Astrocyte of the cerebellum (primary cell): ENCODE results near the gene FAM210B.
"Not testable (repeated sequence)": the region's sequence is repeated elsewhere in the genome, so short reads cannot be mapped to it uniquely, and the experiment has no call there.

Experiments
- DNase-seq: peaks from one replicate; pipeline ENCODE4 v3.0.0-alpha.2; 2011; ENCODE audit warnings: low read depth
- H3K4me3 ChIP-seq: 2 replicates; pipeline ENCODE4 v1.5.1; 2011; ENCODE audit warnings: mild to moderate bottlenecking, low read depth, low read length, moderate library complexity
- CTCF ChIP-seq: IDR thresholded peaks from 2 replicates; pipeline ENCODE4 v1.5.1; 2012; ENCODE audit warnings: low read length, low read depth, moderate library complexity, mild to moderate bottlenecking; ENCODE audit errors: missing control alignments
- in situ Hi-C: cut with HindIII; loops from 2 replicates; pipeline ENCODE4 v1.10.0; 2017; ENCODE audit warnings: low sequenced_read_pairs

FAM210B gene

GRCh38 chr20:56388882-56389281, 30.1 kb downstream of the FAM210B start:
- TF ChIP-seq CTCF = no peak
- DNase-seq = no peak
- in situ Hi-C loops = no loop called here
- H3K4me3 ChIP-seq = no peak overlapping the region

- no peak for DNase-seq
- in situ Hi-C loops = no loop called here
- TF ChIP-seq CTCF = no peak
- no peak overlapping the region for H3K4me3 ChIP-seq
Measured at GRCh38 chr20:56389807-56390206, 31.0 kb downstream of the FAM210B start.

- DNase-seq = not testable (repeated sequence)
Measured at GRCh38 chr20:56390396-56390795, 31.6 kb downstream of the FAM210B start.

GRCh38 chr20:56391037-56391436, 32.3 kb downstream of the FAM210B start:
- no peak for DNase-seq
- in situ Hi-C loops = no loop called here
- peak overlapping the region; percentile 85 for H3K4me3 ChIP-seq
- TF ChIP-seq CTCF = no peak

More at GRCh38 chr20:56390396-56390795, 31.6 kb downstream of the FAM210B start:
- in situ Hi-C loops, H3K4me3 ChIP-seq: not testable (repeated sequence)

- in situ Hi-C loops = no loop called here
- no peak for DNase-seq
- H3K4me3 ChIP-seq = peak overlapping the region; percentile 85
- TF ChIP-seq CTCF = no peak
Measured at GRCh38 chr20:56391596-56392131, 32.9 kb downstream of the FAM210B start.

GRCh38 chr20:56392132-56392880, 33.5 kb downstream of the FAM210B start, which contains the start of the genes AURKA and CSTF1:
Gene AURKA (minus strand): TSS chr20:56392215. CDS start chr20:56388197, 4,018 bp downstream.
Gene CSTF1 (plus strand): TSS chr20:56392645. CDS start chr20:56395553, 2,908 bp downstream.
- no peak for TF ChIP-seq CTCF
- peak; percentile 100 for DNase-seq
- in situ Hi-C loops = no loop called here
- H3K4me3 ChIP-seq = peak within 1 kb of the TSS; percentile 85

- peak overlapping the region; percentile 85 for H3K4me3 ChIP-seq
- no peak for TF ChIP-seq CTCF
- DNase-seq = no peak
- in situ Hi-C loops = no loop called here
Measured at GRCh38 chr20:56392881-56393482, 34.2 kb downstream of the FAM210B start.
